RWPE2 (cell line): ENCODE data around the gene CXCL14.

Experiments
- ATAC-seq: fragments of 200-7000 bp; cut with Tn5 transposase; 3 replicates; pipeline ENCODE4 v1.9.1; 2021; ENCODE audit warnings: low read depth
- DNase-seq: peaks from one replicate; pipeline ENCODE4 v3.0.0-alpha.2; 2020; ENCODE audit warnings: low spot score
- H3K27ac ChIP-seq: fragments of 450-650 bp; 2 replicates; pipeline ENCODE4 v1.5.1; 2017; ENCODE audit warnings: mild to moderate bottlenecking; ENCODE audit not compliant: poor library complexity, severe bottlenecking
- H3K27me3 ChIP-seq: fragments of 250-450 bp; sonication (Bioruptor Pico); 2 replicates; pipeline ENCODE4 v1.5.1; 2021; ENCODE audit warnings: mild to moderate bottlenecking, moderate library complexity; ENCODE audit not compliant: insufficient read depth, poor library complexity, severe bottlenecking
- H3K36me3 ChIP-seq: fragments of 250-450 bp; sonication (Bioruptor Pico); 2 replicates; pipeline ENCODE4 v1.5.1; 2020; ENCODE audit warnings: low read depth, mild to moderate bottlenecking, moderate library complexity
- H3K4me1 ChIP-seq: fragments of 250-450 bp; sonication (Bioruptor Pico); 2 replicates; pipeline ENCODE4 v1.5.1; 2021; ENCODE audit warnings: mild to moderate bottlenecking, moderate library complexity; ENCODE audit not compliant: insufficient read depth, poor library complexity, severe bottlenecking
- H3K4me3 ChIP-seq: fragments of 250-450 bp; sonication (Bioruptor Pico); 2 replicates; pipeline ENCODE4 v1.5.1; 2021; ENCODE audit warnings: mild to moderate bottlenecking, moderate library complexity; ENCODE audit not compliant: severe bottlenecking
- H3K9me3 ChIP-seq: fragments of 250-450 bp; sonication (Bioruptor Pico); 2 replicates; pipeline ENCODE4 v1.5.1; 2021; ENCODE audit warnings: mild to moderate bottlenecking, moderate library complexity; ENCODE audit not compliant: severe bottlenecking
- CTCF ChIP-seq: fragments of 450-650 bp; IDR thresholded peaks from one replicate; pipeline ENCODE4 v1.5.1; 2017; ENCODE audit warnings: mild to moderate bottlenecking, moderate library complexity; ENCODE audit not compliant: poor library complexity, severe bottlenecking

CXCL14 gene

GRCh38 chr5:135574493-135574892, 4.3 kb downstream of the CXCL14 start:
- Histone ChIP-seq H3K4me1 (no peaks in the 10 kb centered on the region), H3K36me3 (no peaks in the 10 kb centered on the region), H3K4me3 (no peak overlapping the region), H3K27me3 (peaks cover 24% of the 10 kb centered on the region), H3K9me3 (no peaks in the 10 kb centered on the region), H3K27ac (no peak overlapping the region)
- no peak for TF ChIP-seq CTCF
- ATAC-seq (no peak), DNase-seq (no peak)

GRCh38 chr5:135571902-135572301, 6.9 kb downstream of the CXCL14 start:
- no peak for TF ChIP-seq CTCF
- H3K9me3 ChIP-seq: no peaks in the 10 kb centered on the region
- H3K4me3 ChIP-seq: no peak overlapping the region
- ATAC-seq: no peak
- H3K4me1 ChIP-seq: no peaks in the 10 kb centered on the region
- DNase-seq: no peak
- H3K27me3 ChIP-seq: peaks cover 2% of the 10 kb centered on the region
- no peaks in the 10 kb centered on the region for H3K36me3 ChIP-seq
- H3K27ac ChIP-seq: no peak overlapping the region

- Histone ChIP-seq H3K36me3 (no peaks in the 10 kb centered on the region), H3K27ac (no peak overlapping the region), H3K27me3 (no peaks in the 10 kb centered on the region), H3K9me3 (no peaks in the 10 kb centered on the region), H3K4me1 (no peaks in the 10 kb centered on the region), H3K4me3 (no peak overlapping the region)
- DNase-seq: no peak
- TF ChIP-seq CTCF: no peak
- ATAC-seq: no peak
These were observed 7.7 kb downstream of the CXCL14 start for GRCh38 chr5:135571066-135571609.

GRCh38 chr5:135570453-135570764, 8.4 kb downstream of the CXCL14 start:
- Histone ChIP-seq H3K4me1 (no peaks in the 10 kb centered on the region), H3K27ac (no peak overlapping the region), H3K4me3 (no peak overlapping the region), H3K27me3 (no peaks in the 10 kb centered on the region), H3K9me3 (no peaks in the 10 kb centered on the region), H3K36me3 (no peaks in the 10 kb centered on the region)
- no peak for ATAC-seq
- peak; percentile 43 for TF ChIP-seq CTCF
- DNase-seq: no peak

- ATAC-seq: peak; percentile 64
- H3K27ac ChIP-seq: no peak overlapping the region
These were observed 8.9 kb downstream of the CXCL14 start for GRCh38 chr5:135569755-135570452.

More at GRCh38 chr5:135569755-135570452, 8.9 kb downstream of the CXCL14 start:
- Histone ChIP-seq H3K4me3 (no peak overlapping the region), H3K27me3 (no peaks in the 10 kb centered on the region), H3K36me3 (no peaks in the 10 kb centered on the region), H3K9me3 (no peaks in the 10 kb centered on the region), H3K4me1 (no peaks in the 10 kb centered on the region)
- TF ChIP-seq CTCF: peak; percentile 65
- no peak for DNase-seq
